CD4-positive, alpha-beta T cell (primary cell): ENCODE data around the gene IL1RL2. TPM values are rescaled to one million over a fixed set of nuclear protein-coding genes. Genes with fewer than 3 reads are reported as not detected.
A peak's percentile ranks its signal among the peaks of the same experiment; 100 is the strongest.

Experiments
- ATAC-seq: fragments of 200-7000 bp; cut with Tn5 transposase; one replicate; pipeline ENCODE4 v1.10.0; 2022; ENCODE audit warnings: mild to moderate bottlenecking; ENCODE audit not compliant: poor library complexity
- CTCF ChIA-PET: fragments of 350-600 bp; sonication (Branson Sonifier 250); formaldehyde crosslinking; loops from one replicate; lab custom pipeline; 2021; ENCODE audit warnings: antibody characterized with exemption, inconsistent platforms; lab: Charles Lee
- POLR2A ChIA-PET: fragments of 350-600 bp; sonication (Branson Sonifier 250); formaldehyde crosslinking; loops from one replicate; lab custom pipeline; 2021; ENCODE audit warnings: antibody characterized with exemption, inconsistent platforms; lab: Charles Lee
- DNase-seq, 14 experiments: peaks; one replicate each; pipeline ENCODE4 v3.0.0-alpha.2; 2013 to 2020; ENCODE audit warnings: mixed read lengths in 2 of 14
- H3K27ac ChIP-seq, 2 donors: one replicate each; pipeline versions ENCODE4 v1.5.1 to v1.7.0; 2013; ENCODE audit warnings: low read length in 2 of 2, low read depth in 1 of 2, mild to moderate bottlenecking in 1 of 2
- H3K27me3 ChIP-seq, 2 experiments: 1 replicate in 1 of 2; 2 replicates in 1 of 2; pipeline versions ENCODE4 v1.6.1 to v1.7.0; 2013; ENCODE audit warnings: low read length in 2 of 2, control low read depth in 1 of 2, mild to moderate bottlenecking in 1 of 2, moderate library complexity in 1 of 2; ENCODE audit not compliant: insufficient read depth in 2 of 2, control insufficient read depth in 1 of 2
- H3K36me3 ChIP-seq: one replicate; pipeline ENCODE4 v1.6.1; 2013; ENCODE audit warnings: low read length, control low read depth; ENCODE audit not compliant: insufficient read depth
- H3K4me1 ChIP-seq: one replicate; pipeline ENCODE4 v1.6.1; 2013; ENCODE audit warnings: low read length, control low read depth; ENCODE audit not compliant: insufficient read depth
- H3K4me3 ChIP-seq: one replicate; pipeline ENCODE4 v1.5.1; 2013; ENCODE audit warnings: mild to moderate bottlenecking, low read length, moderate library complexity
- H3K9me3 ChIP-seq, 2 experiments: 1 replicate in 1 of 2; 2 replicates in 1 of 2; pipeline versions ENCODE4 v1.6.1 to v1.7.0; 2013; ENCODE audit warnings: low read length in 2 of 2, mild to moderate bottlenecking in 2 of 2, control low read depth in 1 of 2, moderate library complexity in 1 of 2; ENCODE audit not compliant: control insufficient read depth in 1 of 2, insufficient read depth in 1 of 2
- H3K27ac Mint-ChIP-seq: one replicate; pipeline ENCODE4 v1.8.0; 2020; ENCODE audit warnings: mixed read lengths
- H3K27me3 Mint-ChIP-seq: one replicate; pipeline ENCODE4 v1.8.0; 2021; ENCODE audit warnings: mixed read lengths
- H3K36me3 Mint-ChIP-seq: one replicate; pipeline ENCODE4 v1.8.0; 2021; ENCODE audit warnings: low read depth, mixed read lengths
- H3K4me1 Mint-ChIP-seq: one replicate; pipeline ENCODE4 v1.8.0; 2021; ENCODE audit warnings: low read depth, mixed read lengths
- H3K4me3 Mint-ChIP-seq: one replicate; pipeline ENCODE4 v1.8.0; 2020; ENCODE audit warnings: mild to moderate bottlenecking, mixed read lengths
- H3K9me3 Mint-ChIP-seq: one replicate; pipeline ENCODE4 v1.8.0; 2020; ENCODE audit warnings: mixed read lengths
- CTCF ChIP-seq: fragments of 200-600 bp; IDR thresholded peaks from one replicate; pipeline ENCODE4 v1.8.0; 2022; ENCODE audit warnings: antibody characterized with exemption, mild to moderate bottlenecking
- intact Hi-C, 2 experiments: fragments of 100-400 bp; cut with DNase I in 1 of 2; cut with micrococcal nuclease in 1 of 2; formaldehyde crosslinking; loops; one replicate each; pipeline versions ENCODE4 v1.15.1 to v1.9.0; 2023 to 2025; cut with DNase I, micrococcal nuclease
- total RNA-seq, 174 experiments: library from RNA in 2 of 174; stranded (reverse) in 2 of 174; gene quantifications; one replicate each; pipeline ENCODE4 v1.2.3 and lab custom pipeline; 2021 to 2026

IL1RL2 gene
- total RNA-seq, 2 experiments from 2014 or later, result not detected

- CTCF ChIA-PET, result no interaction called here
- H3K4me3 ChIP-seq, result no peak overlapping the region
These were observed 82.3 kb downstream of the IL1RL2 start for GRCh38 chr2:102269200-102269524.

GRCh38 chr2:102271844-102272243 is 85.0 kb downstream of the IL1RL2 start:
- no peak overlapping the region for H3K4me3 ChIP-seq
- ATAC-seq (peak; percentile 62), DNase-seq (peak in 3 of 14 experiments; percentile 37 to 51 (median 49))
- Mint-ChIP-seq H3K36me3 (no peaks in the 10 kb centered on the region), H3K27me3 (peaks cover 5% of the 10 kb centered on the region), H3K4me3 (no peak overlapping the region), H3K4me1 (peaks cover 10% of the 10 kb centered on the region), H3K27ac (no peak overlapping the region), H3K9me3 (peaks cover 2% of the 10 kb centered on the region)
- H3K27me3 ChIP-seq, result peaks cover 0 to 2% of the 10 kb centered on the region in 2 experiments
- peak; percentile 9 for TF ChIP-seq CTCF
- no peaks in the 10 kb centered on the region for H3K36me3 ChIP-seq
- ChIA-PET CTCF (interaction anchor here (1.5 kb wide), 1 partner anchor 32 kb away, joined by 5 read pairs; no protein-coding TSS in a partner anchor), POLR2A (no interaction called here)
- intact Hi-C loops, result no loop called here
- no peaks in the 10 kb centered on the region for H3K9me3 ChIP-seq
- H3K4me1 ChIP-seq, result peaks cover 13% of the 10 kb centered on the region
- no peak overlapping the region for H3K27ac ChIP-seq

More at GRCh38 chr2:102269200-102269524, 82.3 kb downstream of the IL1RL2 start:
- H3K36me3 Mint-ChIP-seq, result no peaks in the 10 kb centered on the region
- H3K36me3 ChIP-seq, result no peaks in the 10 kb centered on the region
- intact Hi-C loops, result no loop called here
- peaks cover 5% of the 10 kb centered on the region for H3K27me3 Mint-ChIP-seq
- ATAC-seq (no peak), DNase-seq (no peak)
- no peaks in the 10 kb centered on the region for H3K9me3 ChIP-seq
- peaks cover 10% of the 10 kb centered on the region for H3K4me1 Mint-ChIP-seq
- peaks cover 8% of the 10 kb centered on the region for H3K4me1 ChIP-seq
- H3K9me3 Mint-ChIP-seq, result no peaks in the 10 kb centered on the region
- H3K27ac Mint-ChIP-seq, result no peak overlapping the region
- peaks cover 0 to 2% of the 10 kb centered on the region in 2 experiments for H3K27me3 ChIP-seq
- no peak overlapping the region for H3K27ac ChIP-seq
- POLR2A ChIA-PET, result no interaction called here
- no peak for TF ChIP-seq CTCF
- H3K4me3 Mint-ChIP-seq, result no peak overlapping the region

- no peak overlapping the region for H3K4me3 ChIP-seq
- Mint-ChIP-seq H3K27ac (no peak overlapping the region), H3K27me3 (peaks cover 5% of the 10 kb centered on the region), H3K9me3 (peaks cover 2% of the 10 kb centered on the region), H3K4me1 (peaks cover 19% of the 10 kb centered on the region), H3K4me3 (no peak overlapping the region), H3K36me3 (no peaks in the 10 kb centered on the region)
- H3K9me3 ChIP-seq, result no peaks in the 10 kb centered on the region
- H3K4me1 ChIP-seq, result peaks cover 14% of the 10 kb centered on the region
- ChIA-PET POLR2A (interaction anchor here (0.5 kb wide), 1 partner anchor 22 kb away, joined by 3 read pairs; no protein-coding TSS in a partner anchor), CTCF (interaction anchor here (0.6 kb wide), 1 partner anchor 169 kb away, joined by 3 read pairs; no protein-coding TSS in a partner anchor)
- DNase-seq (peak in 1 of 14 experiments; percentile 25), ATAC-seq (no peak)
- no peaks in the 10 kb centered on the region for H3K36me3 ChIP-seq
- H3K27ac ChIP-seq, result no peak overlapping the region
- intact Hi-C loops, result no loop called here
- peaks cover 0 to 2% of the 10 kb centered on the region in 2 experiments for H3K27me3 ChIP-seq
- TF ChIP-seq CTCF, result no peak
These were observed 86.9 kb downstream of the IL1RL2 start for GRCh38 chr2:102273619-102274211.
